Sigmoid colon (tissue), 7 donors: ENCODE results near the gene PLCG1. TPM values are rescaled to one million over a fixed set of nuclear protein-coding genes. Genes with fewer than 3 reads are reported as not detected.

Source experiments
- DNase-seq: peaks from one replicate; pipeline ENCODE4 v3.0.0-alpha.2; 2019
- H3K27ac ChIP-seq, 4 donors: fragments of 200-600 bp; sonication (generic); one replicate each; pipeline ENCODE4 v1.5.1; 2016 to 2019; ENCODE audit warnings: mild to moderate bottlenecking in 1 of 4
- H3K27me3 ChIP-seq, 3 donors: fragments of 200-600 bp; sonication (generic); one replicate each; pipeline ENCODE4 v1.5.1; 2019; ENCODE audit warnings: mild to moderate bottlenecking in 1 of 3
- H3K36me3 ChIP-seq, 4 donors: fragments of 200-600 bp; sonication (generic); one replicate each; pipeline ENCODE4 v1.5.1; 2016 to 2019
- H3K4me1 ChIP-seq, 4 donors: fragments of 200-600 bp; sonication (generic); one replicate each; pipeline ENCODE4 v1.5.1; 2017 to 2019
- H3K4me3 ChIP-seq, 4 donors: fragments of 200-600 bp; sonication (generic); one replicate each; pipeline ENCODE4 v1.5.1; 2017 to 2019; ENCODE audit warnings: mild to moderate bottlenecking in 2 of 4, moderate library complexity in 1 of 4
- H3K9me3 ChIP-seq, 4 donors: fragments of 200-600 bp in 3 of 4; sonication (generic) in 3 of 4; one replicate each; pipeline versions ENCODE4 v1.5.1 to v1.6.1; 2013 to 2019
- EP300 ChIP-seq, 4 donors: sonication (generic); formaldehyde crosslinking; IDR thresholded peaks; one replicate each; pipeline ENCODE4 v1.6.1; 2017; ENCODE audit warnings: antibody characterized with exemption in 4 of 4
- POLR2A ChIP-seq, 2 donors: fragments of 450-650 bp; IDR thresholded peaks; one replicate each; pipeline ENCODE4 v1.6.1; 2016; ENCODE audit warnings: antibody characterized with exemption in 2 of 2, mild to moderate bottlenecking in 2 of 2, moderate library complexity in 2 of 2
- POLR2AphosphoS5 ChIP-seq, 4 donors: sonication (generic); formaldehyde crosslinking; IDR thresholded peaks; one replicate each; pipeline ENCODE4 v1.6.1; 2017; ENCODE audit warnings: antibody characterized with exemption in 4 of 4
- WGBS, 2 donors: extraction: QIAGEN DNeasy Blood & Tissue Kit; methylation state at CpG; one replicate each; pipeline ENCODE4 v1.1.7; 2013; 5-methylcytosine and 5-hydroxymethylcytosine counted together
- intact Hi-C: fragments of 100-400 bp; cut with DNase I; formaldehyde crosslinking; loops from one replicate; pipeline ENCODE4 v1.15.1; 2023
- polyA plus RNA-seq, 3 donors: library from polyadenylated mRNA; stranded (reverse); fragments of 200-250 nt; gene quantifications; one replicate each; pipeline ENCODE4 v1.2.3, GENCODE V29; 2013
- total RNA-seq, 4 donors: library from RNA; depleted of rRNA; stranded (reverse); fragments of >200 nt; gene quantifications; one replicate each; pipeline ENCODE4 v1.1.0, GENCODE V29; 2016
- TF ChIP-seq, protein P1 (sequence below), 4 experiments: fragments of 450-650 bp in 3 of 4; fragments of 200-600 bp in 1 of 4; IDR thresholded peaks; one replicate each; pipeline ENCODE4 v1.5.1; 2016 to 2019; ENCODE audit warnings: antibody characterized with exemption in 4 of 4, mild to moderate bottlenecking in 3 of 4, moderate library complexity in 2 of 4
- donor health status: healthy with polysubstance abuse.
- donor health status: Bipolar disorder and iron deficiency.
- donor health status: healthy.

Gene PLCG1
- total and polyA plus RNA-seq, 7 donors: 9.9 to 152 (median 55.1) TPM

DNA sequence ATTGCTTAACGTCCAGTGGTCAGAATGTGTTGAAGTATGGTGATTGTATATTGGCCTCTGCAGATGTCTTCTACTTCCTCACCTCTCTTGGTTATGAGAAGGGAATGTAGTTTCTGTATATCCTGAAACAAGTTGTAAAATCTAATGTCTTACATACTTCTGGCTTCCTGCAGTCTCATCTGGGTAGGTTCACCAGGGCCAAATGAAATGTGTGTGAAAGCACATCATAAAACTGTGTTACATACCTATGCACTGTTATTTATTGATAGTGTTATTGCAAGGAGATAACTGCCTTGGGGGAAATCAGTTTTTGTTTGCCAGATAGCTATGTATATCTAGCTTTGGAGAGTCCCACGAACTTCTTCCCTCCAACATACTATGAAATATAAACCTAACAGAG, 35.7 kb upstream of the PLCG1 start:
- H3K36me3 ChIP-seq: peaks cover 16 to 96% (median 47%) of the 10 kb centered on the region in 4 donors
- H3K4me1 ChIP-seq: no peaks in the 10 kb centered on the region
- H3K27me3 ChIP-seq: no peaks in the 10 kb centered on the region
- WGBS, 2 donors: 84 to 91% methylated on average over 2 of the region's 2 CpGs
- intact Hi-C loops: no loop called here
- no peak overlapping the region for H3K4me3 ChIP-seq
- DNase-seq: no peak
- no peaks in the 10 kb centered on the region for H3K9me3 ChIP-seq
- TF ChIP-seq, protein P1, sequence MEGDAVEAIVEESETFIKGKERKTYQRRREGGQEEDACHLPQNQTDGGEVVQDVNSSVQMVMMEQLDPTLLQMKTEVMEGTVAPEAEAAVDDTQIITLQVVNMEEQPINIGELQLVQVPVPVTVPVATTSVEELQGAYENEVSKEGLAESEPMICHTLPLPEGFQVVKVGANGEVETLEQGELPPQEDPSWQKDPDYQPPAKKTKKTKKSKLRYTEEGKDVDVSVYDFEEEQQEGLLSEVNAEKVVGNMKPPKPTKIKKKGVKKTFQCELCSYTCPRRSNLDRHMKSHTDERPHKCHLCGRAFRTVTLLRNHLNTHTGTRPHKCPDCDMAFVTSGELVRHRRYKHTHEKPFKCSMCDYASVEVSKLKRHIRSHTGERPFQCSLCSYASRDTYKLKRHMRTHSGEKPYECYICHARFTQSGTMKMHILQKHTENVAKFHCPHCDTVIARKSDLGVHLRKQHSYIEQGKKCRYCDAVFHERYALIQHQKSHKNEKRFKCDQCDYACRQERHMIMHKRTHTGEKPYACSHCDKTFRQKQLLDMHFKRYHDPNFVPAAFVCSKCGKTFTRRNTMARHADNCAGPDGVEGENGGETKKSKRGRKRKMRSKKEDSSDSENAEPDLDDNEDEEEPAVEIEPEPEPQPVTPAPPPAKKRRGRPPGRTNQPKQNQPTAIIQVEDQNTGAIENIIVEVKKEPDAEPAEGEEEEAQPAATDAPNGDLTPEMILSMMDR (IDR thresholded peaks at IDR 0.05): no peak
- TF ChIP-seq POLR2AphosphoS5 (IDR thresholded peaks at IDR 0.05) (no peak), POLR2A (IDR thresholded peaks at IDR 0.05) (no peak), EP300 (IDR thresholded peaks at IDR 0.05) (no peak)
- H3K27ac ChIP-seq: no peak overlapping the region

DNA sequence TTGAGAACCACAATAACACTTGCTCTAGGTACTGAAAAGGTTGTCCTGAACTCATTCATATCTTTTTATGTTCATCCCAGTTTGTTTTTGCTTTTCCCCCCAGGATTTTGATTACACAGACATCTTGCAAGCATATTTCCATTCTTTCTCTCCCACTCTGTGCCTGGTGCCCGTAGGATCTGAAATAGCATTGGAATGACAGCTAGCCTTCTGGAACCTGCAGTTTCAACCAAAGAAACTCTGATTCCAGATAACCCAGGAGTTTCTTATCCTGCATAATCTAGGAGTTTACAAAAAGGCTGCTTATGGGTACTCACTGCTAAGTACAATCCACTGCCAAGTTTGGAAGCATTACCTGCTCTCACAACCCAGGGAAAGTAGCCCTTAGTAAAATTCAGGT, 28.8 kb upstream of the PLCG1 start:
- Histone ChIP-seq H3K4me3 (no peak overlapping the region), H3K9me3 (no peaks in the 10 kb centered on the region), H3K36me3 (peaks cover 0 to 74% (median 22%) of the 10 kb centered on the region in 4 donors), H3K4me1 (no peaks in the 10 kb centered on the region), H3K27ac (no peak overlapping the region), H3K27me3 (no peaks in the 10 kb centered on the region)
- intact Hi-C loops: no loop called here
- TF ChIP-seq EP300 (IDR thresholded peaks at IDR 0.05): no peak
- TF ChIP-seq, protein P1 (IDR thresholded peaks at IDR 0.05): no peak
- no peak for TF ChIP-seq POLR2A (IDR thresholded peaks at IDR 0.05)
- no peak for TF ChIP-seq POLR2AphosphoS5 (IDR thresholded peaks at IDR 0.05)
- WGBS, 2 donors: 93 to 96% methylated on average over 1 of the region's 1 CpG
- no peak for DNase-seq

DNA sequence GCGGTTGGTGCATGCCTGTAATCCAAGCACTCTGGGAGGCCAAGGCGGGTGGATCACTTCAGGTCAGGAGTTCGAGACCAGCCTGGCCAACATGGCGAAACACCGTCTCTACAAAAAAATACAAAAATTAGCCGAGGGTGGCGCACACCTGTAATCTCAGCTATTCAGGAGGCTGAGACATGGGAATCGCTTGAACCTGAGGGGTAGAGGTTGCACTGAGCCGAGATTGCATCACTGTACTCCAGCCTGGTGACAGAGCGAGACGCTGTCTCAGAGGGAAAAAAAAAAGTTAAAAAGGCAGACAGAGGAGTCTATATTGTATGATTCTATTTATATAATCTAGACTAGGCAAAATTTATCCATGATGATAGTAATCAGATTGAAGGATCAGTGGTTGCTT, 27.3 kb upstream of the PLCG1 start:
- WGBS, 2 donors: 97 to 98% methylated on average over 11 of the region's 11 CpGs

DNA sequence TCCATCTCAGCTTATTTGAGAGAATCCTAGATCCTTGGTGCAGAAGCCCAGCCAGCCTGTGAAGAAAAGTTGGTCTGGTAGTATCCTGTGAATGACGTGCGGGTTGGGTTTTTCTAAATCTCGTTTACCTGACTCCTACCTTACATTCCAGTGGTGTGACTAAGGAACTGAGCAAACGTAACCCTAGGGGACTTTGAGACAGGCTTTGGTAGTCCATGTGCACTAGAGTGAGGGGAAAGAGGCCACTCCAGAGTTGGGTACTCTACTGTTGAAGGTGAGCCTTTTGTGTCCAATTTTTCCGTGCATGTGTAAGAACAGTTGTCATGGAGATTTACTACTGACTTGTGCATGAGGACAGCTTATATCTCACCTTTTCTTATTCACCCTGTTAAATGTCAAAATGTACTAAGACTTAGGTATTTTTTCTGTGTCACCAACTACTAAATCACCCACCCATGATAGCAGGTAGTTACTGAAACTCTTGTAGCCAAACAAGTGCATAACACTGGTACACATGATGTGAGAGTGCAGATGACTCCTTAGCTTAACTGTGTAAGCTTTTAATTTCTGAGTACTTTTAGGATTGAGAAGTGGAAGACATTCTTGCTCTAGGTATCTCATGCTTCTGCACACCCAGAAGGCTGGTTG, 26.3 kb upstream of the PLCG1 start:
- Histone ChIP-seq H3K27ac (no peak overlapping the region), H3K4me1 (no peaks in the 10 kb centered on the region), H3K4me3 (no peak overlapping the region), H3K9me3 (no peaks in the 10 kb centered on the region), H3K36me3 (peaks cover 21 to 74% (median 33%) of the 10 kb centered on the region in 4 donors), H3K27me3 (no peaks in the 10 kb centered on the region)
- no peak for DNase-seq
- 83 to 92% methylated on average over 5 of the region's 5 CpGs for WGBS, 2 donors
- intact Hi-C loops: no loop called here
- TF ChIP-seq POLR2AphosphoS5 (IDR thresholded peaks at IDR 0.05) (no peak), POLR2A (IDR thresholded peaks at IDR 0.05) (no peak), EP300 (IDR thresholded peaks at IDR 0.05) (no peak)
- TF ChIP-seq, protein P1 (IDR thresholded peaks at IDR 0.05): no peak

More for the DNA sequence above, 27.3 kb upstream of the PLCG1 start:
- H3K36me3 ChIP-seq: peaks cover 10 to 74% (median 26%) of the 10 kb centered on the region in 4 donors
- H3K9me3 ChIP-seq: no peaks in the 10 kb centered on the region
- DNase-seq: no peak
- no peak overlapping the region for H3K4me3 ChIP-seq
- no peaks in the 10 kb centered on the region for H3K27me3 ChIP-seq
- intact Hi-C loops: no loop called here
- no peak overlapping the region for H3K27ac ChIP-seq
- TF ChIP-seq, protein P1 (IDR thresholded peaks at IDR 0.05): no peak
- TF ChIP-seq EP300 (IDR thresholded peaks at IDR 0.05): no peak
- no peaks in the 10 kb centered on the region for H3K4me1 ChIP-seq

DNA sequence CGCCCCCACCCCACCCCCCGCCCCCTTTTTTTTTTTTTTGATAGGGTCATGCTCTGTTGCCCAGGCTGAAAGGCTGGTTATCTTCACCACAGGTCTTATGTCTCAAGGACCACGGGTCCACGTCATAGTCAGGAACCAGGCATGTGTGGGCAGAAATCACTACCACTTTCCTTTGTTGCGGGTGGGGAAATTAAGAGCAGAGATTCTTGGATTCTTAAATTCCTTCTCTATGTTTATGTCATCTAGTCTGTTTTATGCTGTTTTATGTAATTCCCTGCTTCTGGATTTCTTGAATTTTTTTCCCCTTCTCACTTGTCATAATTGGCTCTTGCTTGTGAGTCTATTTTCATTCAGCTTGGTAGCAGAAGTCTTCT, 25.8 kb upstream of the PLCG1 start:
- Histone ChIP-seq H3K27me3 (no peaks in the 10 kb centered on the region), H3K36me3 (peaks cover 26 to 77% (median 38%) of the 10 kb centered on the region in 4 donors), H3K4me3 (no peak overlapping the region), H3K27ac (no peak overlapping the region), H3K4me1 (no peaks in the 10 kb centered on the region), H3K9me3 (no peaks in the 10 kb centered on the region)
- no peak for DNase-seq
- intact Hi-C loops: no loop called here
- TF ChIP-seq POLR2A (IDR thresholded peaks at IDR 0.05) (no peak), POLR2AphosphoS5 (IDR thresholded peaks at IDR 0.05) (no peak), EP300 (IDR thresholded peaks at IDR 0.05) (no peak)
- TF ChIP-seq, protein P1 (IDR thresholded peaks at IDR 0.05): no peak
- WGBS, 2 donors: 86 to 90% methylated on average over 5 of the region's 5 CpGs
